Fibroblast of the conjunctiva (primary cell): Measurements from ENCODE around the gene WNT7A.
"Not testable (repeated sequence)": the region's sequence is repeated elsewhere in the genome, so short reads cannot be mapped to it uniquely, and the experiment has no call there.

Experiments used
- DNase-seq: peaks from one replicate; pipeline ENCODE4 v3.0.0-alpha.2; 2010; ENCODE audit warnings: low read depth

The WNT7A gene

DNA sequence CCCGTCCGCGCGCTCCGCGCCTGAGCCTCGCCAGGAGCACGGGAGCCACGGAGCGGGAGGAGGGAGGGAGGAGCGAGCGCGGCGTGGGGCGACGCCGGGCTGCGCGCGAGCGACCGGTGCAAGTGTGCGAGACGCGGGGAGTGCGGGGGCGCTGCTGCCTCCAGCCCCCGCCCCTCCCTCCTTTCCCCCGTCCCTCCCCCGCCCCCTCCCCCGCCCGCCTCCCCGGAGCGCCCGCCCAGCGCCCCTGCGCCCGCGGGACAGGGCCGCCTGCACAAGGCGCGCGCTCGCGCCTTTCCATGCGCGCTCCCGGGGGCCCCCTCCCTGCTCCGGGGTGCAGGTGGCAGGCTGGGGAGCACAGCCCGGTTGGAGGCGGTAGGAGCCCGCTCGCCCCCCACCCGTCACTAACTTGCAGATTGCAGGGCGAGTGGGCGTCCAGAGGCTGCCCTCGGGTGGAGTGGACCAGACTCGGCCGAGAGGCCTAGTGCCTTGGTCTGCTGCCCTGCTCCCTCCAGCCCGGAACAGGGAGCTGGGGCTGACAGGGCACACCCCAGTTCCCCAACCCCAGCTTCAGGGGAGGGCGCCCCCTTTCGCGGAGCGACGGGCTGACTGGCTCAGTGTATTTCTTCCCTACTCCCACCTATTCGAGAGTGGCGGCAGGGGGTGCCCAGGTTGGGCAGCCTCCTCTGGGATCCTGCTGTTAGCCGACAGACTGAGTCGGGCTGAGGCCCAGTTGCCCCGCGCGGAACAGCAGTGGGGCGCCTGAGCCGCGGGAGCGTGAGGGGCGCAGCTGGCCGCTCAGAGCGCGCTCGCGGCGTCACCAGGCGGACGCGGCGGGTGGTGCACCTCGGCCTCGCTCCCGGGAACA is at the start of gene WNT7A:
Gene WNT7A, minus strand, starts transcription at position 126 of the 865 bp plus-strand sequence. CDS start 255 bp downstream, outside the sequence.
- no peak for DNase-seq

DNA sequence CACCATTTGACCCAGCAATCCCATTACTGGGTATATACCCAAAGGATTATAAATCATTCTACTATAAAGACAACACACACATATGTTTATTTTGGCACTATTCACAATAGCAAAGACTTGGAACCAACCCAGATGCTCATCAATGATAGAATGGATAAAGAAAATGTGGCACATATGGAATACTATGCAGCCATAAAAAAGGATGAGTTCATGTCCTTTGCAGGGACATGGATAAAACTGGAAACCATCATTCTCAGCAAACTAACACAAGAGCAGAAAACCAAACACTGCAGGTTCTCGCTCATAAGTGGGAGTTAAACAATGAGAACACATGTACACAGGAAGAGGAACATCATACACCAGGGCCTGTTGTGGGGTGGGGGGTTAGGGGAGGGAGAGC is 48.9 kb upstream of the WNT7A start:
- not testable (repeated sequence) for DNase-seq

DNA sequence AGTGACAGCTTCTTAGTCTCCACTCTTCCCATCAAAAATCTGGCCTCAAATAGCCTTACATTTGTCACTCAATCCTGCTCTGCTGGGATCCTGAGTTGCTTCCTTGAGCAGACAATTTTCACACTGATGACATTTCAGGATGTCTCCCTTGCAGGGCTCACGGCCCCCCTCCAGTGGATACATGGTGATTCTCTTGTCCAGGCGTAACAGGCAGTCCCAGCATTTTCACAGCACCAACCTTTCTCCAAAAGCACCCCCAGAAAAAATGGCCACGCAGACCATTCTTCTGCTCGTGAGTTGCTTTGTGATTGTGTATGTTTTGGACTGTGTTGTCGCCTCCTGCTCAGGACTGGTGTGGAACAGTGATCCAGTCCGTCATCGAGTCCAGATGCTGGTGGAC is 47.4 kb upstream of the WNT7A start:
- no peak for DNase-seq

DNA sequence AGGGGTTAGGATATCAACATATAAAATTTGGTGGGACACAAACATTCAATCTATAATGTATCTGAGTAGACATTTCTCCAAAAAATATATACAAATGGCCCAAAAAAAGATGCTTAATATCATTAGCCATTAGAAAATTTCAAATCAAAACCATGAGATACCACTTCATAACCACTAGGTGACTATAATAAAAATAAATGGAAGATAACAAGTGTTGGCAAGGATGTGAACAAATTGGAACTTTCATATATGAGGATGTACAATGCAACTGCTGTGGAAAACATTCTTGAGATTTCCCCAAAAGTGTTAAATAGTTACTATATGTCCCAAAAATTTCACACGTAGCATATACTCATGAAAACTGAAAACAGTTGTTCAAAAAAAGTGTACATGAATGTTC is 36.5 kb upstream of the WNT7A start:
- DNase-seq = no peak

DNA sequence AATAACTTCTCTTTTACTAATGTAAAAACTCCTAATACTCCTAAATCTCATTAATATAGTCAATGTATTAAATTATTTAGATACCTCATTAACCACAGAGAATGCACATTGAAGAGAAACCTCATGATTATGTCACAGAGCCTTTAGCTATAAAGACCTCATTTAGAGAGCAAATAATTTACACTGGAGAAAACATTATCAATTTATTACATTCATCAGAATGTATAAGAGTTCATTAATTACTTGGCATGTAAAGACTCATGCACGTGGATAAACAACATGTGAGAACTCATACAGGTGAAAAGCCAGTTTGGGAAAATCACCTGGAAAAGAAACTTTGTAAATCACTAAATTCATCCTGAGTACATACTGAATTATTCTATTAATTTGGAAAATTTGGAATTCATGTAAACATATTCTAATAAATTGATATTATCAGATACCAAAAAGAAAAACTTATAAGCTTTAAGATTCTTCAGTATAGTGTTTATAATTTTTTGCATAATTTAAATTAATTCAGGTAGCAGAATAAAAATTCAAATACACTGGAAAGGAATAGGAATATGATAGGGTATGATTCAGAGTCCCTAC is 22.9 kb upstream of the WNT7A start:
- DNase-seq = no peak

DNA sequence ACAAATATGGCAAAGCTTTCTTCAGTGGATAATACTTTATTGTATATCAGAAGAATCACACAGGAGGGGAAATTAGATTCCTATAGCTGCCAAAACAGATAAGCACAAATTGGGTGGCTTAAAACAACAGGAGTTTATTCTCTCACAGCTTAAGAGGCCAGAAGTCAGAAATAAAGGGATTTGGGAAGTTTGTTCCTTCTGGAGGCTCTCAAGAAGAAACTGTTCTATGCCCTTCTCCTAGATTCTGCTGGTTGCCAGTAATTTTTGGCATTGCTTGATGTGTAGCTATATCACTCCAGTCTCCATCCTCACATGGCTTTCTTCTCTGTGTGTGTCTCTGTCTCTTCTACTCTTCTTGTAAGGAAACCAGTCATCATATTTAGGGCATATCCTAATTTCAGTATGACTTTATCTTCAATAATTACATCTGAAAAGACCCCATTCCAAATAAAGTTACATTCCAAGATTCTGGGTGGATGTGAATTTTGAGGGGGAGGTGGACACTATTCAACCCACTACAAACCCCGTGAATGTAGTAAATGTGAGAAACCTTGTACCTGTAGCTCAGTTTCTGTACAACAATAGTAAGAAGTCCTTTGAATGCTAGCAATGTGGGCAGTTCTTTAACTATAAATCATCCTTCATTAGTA is 22.2 kb upstream of the WNT7A start:
- no peak for DNase-seq

DNA sequence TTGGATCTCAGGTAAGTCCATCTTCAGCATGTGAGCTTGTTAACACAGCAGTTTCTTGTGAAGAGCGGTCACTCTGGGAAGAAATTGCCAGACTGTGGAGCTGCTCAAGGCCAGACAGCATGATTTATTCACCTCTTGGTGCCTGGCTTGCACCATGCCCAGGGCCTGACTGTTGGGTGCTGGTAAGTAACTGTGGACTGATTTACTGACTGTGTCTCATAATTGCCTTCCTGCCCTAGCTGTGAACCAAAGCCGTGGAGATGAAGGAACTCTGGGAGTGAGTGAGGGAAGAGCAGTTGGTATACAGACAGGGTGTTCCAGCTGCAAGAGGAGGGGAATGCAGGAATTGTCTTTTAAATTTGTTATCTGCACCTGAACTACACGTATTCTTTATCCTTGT is 18.5 kb upstream of the WNT7A start:
- DNase-seq = no peak

DNA sequence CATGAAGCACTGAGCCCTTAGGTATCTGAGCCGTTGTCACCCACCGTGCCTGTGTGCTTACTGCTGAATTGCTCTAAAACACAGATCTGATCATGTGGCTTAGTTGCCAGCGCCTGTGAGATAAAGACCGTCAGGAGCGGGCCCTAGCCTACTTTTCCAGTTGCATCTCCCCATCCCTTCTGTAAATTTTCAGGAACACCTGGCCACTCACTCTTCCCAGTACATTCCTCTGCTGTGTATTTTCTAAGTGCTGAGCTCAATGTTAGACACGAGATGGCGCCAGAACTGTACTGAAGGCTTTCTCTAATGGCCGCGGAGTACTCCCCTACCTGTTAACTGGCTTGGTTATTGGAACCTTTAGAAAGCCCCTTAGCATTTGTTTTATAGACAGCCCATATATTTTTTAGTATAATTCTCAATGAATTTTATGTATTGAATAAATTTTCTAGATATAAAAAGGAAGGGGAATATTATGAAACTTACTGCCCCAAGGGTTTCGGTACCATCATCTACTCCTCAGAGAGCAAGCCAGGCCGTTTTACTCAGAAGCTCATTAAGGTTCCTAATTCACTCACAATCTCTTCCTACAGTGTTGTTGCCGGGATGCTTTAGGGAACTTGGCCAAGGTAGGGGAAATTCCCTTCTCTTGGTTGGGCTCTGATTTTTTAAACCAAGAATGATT is 16.7 kb upstream of the WNT7A start:
- peak; percentile 49 for DNase-seq

DNA sequence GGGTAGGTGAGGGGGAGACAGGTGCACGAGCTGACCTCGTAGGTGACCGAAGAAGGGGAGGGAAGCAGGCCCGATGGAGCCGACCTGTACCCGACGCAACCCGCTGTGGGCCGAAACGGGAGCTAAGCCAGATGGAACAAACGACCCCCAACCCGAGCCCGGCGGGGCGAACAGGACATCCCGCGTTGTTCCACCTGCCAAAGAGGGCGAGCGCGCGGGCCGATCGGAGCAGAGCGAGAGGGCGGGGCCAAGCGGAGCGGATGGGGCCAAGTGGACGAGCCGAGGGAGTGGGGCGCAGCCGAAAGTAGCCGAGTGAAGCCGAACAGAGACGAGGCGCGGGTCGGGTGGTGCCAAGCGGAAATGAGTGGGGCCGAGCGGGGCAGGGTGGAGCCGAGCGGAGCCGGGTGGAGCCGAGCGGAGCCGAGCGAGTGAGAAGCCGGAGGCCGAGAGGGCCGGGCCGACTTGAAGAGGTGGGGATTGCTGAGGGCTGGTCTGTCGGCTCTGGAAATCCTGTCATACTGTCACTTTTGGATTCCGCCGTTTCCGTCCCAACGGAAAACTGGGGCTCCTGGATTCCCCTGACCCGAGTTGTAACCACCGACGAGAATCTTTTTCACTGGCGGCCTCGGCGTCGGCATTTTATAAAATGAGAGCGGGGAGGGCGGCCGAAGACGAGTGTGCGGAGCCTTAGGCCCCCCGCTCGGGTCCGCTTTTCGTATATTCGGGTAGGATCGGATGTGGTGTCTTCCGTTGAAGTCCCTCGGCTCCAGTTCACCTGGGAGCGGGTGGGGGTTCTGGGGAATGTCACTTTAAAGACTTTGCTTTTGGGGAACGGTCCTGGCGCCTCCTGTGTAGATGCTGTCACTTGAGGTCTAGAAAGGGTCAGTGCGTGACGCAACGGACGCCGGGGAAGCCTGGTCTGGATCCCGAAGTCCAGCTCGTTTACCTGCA is 15.6 kb upstream of the WNT7A start:
- peak; percentile 79 for DNase-seq

DNA sequence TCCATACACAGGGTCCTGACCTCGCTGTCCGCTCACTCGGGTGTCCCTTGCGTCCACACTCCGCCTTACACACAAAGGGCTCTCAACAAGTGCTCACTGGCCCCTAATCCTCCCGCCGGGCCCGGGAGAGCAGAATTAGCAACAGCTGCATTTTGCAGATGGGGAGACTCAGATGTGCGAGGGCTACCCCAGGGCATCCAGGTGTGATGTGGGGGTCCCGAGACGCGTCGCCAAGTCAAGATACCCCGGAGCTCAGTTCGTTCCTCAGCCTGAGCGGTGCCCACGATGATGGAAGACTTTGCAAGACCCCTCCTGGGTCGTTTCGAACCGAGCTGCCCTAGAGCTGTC is 14.9 kb upstream of the WNT7A start:
- DNase-seq = no peak

DNA sequence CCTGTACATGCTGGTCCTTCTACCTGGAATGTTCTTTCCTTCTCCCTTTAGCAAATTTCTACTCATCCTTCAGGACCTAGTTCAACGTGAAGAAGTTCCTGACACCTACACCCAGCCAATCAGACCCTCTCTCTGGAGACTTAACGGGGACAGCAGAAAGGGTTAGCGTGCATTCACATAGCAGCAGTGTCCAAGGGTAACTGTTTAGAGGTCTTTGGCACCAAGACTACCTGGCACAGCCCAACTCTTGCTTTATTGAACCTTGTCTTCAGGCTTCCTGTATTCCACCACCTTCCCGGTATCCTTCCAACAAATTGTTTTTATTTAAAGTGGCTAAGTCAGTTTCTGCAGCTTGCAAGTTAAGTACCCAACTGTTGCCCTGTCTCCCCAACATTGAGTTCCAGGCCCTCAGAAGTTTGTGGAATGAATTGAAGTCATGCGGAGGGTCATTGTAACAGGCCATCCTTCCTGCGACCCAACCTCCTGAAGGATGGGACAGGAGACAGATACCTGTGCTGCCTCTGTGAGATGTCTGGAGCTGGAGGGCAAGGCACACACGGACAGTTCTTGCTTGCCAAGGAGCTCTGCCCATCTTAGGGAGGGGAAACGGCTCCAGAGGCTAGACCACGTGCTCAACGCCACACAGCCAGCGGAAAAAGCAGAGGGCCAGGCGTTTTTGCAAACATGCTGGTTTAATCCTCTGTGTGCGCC is 14.4 kb upstream of the WNT7A start:
- DNase-seq = no peak

DNA sequence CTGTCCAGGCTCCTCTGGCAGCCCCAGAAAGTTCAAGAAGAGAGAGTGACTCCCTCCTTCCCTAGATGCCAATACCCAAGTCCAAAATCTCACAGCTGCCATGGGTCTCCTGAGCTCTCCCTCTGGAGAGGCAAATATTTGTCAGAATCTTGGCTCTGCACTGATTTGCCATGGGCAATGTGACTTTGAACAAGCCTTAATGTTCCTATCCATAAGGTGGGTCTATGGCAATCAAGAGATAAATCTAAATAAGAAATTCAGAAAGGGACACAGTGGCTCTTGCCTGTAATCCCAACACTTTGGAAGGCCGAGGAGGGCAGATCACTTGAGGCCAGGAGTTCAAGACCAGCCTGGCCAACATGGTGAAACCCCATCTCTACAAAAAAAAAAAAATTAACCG is 12.4 kb upstream of the WNT7A start:
- DNase-seq = no peak

DNA sequence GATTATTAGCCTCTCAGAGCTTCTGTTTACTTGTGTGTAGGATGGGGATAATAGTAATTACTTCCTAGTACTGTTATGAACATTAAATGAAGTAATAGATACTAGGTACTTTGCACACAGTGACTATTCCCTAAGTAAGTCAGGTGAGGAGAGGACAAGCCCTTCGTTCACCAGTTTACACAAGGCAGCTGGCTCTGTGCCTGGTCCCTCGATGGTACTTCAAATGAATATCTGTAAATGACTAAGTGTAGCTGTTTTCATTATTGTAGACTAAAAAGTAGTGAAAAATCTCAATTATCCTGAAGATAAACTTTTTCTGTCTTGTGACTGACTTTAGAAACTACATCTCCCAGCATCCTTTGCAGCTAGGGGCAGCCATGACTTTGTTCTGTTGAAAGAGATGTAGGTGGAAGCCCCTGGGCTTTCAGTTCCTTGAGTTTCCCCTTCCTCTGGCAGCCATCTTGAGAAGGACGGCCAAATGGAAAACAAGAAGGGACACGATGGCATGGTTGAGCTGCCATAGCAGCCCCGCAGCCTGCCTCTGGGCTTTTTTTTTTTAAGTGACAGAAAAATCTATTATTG is 11.7 kb upstream of the WNT7A start:
- DNase-seq = no peak

DNA sequence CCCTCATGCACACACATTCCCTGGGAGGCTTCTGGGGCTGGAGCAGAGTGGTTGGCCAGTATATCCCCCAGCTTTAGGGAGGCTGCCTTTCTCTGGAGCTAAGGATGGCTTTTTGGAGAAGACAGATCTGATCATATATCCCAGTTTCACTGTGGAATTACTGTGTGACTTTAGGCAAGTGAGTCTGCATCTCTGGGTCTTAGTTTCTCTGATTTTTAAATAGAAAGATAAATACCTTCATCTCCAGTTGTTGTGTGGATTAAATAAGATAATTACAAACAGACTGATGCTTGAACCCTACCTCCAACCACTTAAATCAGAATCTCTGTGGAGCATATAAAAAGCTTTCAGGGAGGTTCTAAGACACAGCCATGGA is 11.1 kb upstream of the WNT7A start:
- no peak for DNase-seq

DNA sequence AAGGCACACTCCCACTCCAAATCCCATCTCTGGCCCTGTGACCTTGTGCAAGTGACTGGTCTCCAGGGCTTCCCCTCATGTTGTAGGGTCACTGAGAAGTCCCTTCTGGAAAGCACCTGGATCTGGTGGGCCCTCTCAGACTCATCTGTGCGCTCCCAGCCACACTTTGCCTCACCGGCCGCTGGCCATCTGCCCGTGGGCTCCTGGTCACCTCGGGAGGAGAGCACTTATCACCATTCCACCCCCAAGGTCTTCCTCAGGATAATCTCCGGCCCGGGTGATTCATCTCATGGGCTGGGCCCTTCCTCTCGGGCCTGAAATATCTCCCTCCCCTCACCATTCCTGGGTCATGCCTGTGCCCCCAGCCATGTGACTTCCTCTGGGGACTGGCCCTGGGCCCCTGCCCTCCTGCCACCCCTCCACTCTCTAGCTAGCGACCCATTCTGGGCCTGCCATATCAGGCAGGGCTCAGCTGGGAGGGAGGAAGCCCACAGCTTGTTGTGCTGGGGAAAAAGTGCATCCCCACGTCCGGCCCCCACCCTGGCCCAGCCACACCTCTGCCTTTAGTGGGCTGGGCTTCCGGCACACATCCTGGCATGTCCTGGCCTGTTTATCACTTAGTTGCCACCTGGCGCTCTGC is 10.6 kb upstream of the WNT7A start:
- DNase-seq = no peak

DNA sequence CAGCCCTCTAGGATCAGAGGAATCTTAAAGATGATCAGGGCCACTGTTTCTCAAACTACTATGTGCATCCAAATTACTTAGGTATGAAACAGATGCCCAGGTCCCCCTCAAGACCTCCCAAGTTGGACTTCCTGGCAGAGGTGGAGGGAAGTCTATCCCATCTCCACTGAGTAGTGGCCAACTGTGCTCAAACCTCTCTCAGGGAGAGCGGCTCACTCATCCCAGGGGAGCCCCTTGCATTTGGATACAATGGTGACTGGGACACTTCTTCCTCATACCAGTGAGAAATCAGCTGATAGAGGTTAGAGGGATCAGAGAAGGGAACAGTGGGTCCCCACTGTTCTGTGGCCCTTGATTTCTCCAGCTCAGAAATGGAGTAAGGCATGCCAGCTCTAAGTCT is 8.7 kb upstream of the WNT7A start:
- DNase-seq = no peak

DNA sequence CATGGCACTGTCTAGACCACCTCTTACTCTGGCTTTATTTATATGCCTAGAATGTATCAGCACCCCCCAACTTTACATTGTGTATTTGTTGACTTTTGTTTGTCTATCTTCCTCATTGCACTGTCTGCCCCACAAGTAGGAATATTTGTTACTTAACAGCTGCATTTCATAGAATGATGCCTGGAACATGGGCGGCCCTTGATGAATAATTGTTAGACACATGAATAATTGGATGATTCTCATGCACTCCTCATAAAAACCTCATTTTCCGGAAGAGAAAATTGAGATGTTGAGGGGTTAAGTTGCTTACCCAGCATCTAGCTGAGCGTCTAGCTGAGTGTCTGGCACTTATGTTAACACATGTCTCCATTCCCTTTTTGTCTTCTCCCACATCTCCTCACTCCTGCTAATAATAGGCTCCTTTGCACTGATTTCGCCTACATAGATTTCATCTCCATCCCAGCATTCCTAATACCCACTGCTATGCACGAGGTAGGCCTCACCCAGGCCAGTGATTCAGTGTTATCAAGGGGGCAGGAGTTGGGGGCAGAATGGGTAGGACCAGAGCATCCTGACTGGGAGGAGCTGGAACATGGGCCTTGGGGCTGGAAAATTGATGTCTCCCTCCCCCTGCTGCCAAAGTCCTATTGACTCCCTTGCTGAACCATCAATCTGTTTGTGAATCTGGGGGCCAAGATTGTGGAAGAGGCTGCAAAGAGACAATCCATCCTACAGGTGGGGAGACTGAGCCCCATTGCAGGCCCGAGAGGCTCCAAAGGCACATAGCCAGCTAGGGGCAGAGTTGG is 7.8 kb upstream of the WNT7A start:
- no peak for DNase-seq

DNA sequence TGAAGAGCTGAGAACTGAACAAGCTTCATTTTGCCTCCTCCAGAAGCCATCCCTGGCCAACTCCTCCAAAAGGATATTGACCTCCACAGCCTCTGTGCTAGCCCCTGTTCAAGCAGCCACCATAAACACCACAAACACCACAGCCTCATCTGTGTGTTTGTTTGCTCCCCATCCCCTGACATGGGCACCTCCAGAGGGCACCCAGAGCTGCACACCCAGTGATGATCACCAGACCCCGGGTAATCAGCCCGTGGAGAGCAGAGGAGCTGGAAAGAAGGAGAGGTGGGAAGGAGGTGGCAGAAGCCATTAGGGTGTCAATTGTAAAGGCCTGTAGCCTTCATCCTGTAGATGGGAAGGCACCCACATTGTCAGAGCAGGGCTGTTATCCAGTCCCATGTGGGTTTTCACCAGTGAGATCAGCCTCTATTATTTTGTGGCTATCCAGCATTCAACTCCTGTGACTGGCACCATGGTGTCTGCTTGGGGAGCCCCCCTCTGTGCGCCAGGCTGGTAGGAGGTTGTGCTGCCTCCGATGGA is 6.8 kb upstream of the WNT7A start:
- DNase-seq = no peak

DNA sequence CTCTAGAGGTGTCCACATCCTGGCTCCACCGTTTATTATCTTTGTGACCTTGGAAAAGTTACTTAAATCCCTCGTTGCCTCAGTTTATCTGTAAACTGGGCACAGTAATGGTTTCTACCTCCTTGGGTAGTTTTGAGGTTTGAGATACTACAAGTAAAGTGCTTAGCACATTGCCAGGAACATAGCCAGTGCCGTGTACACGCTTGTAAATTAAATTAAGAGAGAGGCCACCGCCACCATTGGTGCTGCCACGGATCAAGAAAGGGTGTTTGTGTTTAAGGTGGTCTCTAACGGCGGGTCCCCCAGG is 5.8 kb upstream of the WNT7A start:
- DNase-seq = no peak
